ENCODE results near the gene TMEM263.
"Not testable (repeated sequence)": the region's sequence is repeated elsewhere in the genome, so short reads cannot be mapped to it uniquely, and the experiment has no call there.

The TMEM263 gene

GRCh38 chr12:106987846-106988245 lies 32.1 kb downstream of the TMEM263 start:
- FAIRE-seq: no peak

DNA sequence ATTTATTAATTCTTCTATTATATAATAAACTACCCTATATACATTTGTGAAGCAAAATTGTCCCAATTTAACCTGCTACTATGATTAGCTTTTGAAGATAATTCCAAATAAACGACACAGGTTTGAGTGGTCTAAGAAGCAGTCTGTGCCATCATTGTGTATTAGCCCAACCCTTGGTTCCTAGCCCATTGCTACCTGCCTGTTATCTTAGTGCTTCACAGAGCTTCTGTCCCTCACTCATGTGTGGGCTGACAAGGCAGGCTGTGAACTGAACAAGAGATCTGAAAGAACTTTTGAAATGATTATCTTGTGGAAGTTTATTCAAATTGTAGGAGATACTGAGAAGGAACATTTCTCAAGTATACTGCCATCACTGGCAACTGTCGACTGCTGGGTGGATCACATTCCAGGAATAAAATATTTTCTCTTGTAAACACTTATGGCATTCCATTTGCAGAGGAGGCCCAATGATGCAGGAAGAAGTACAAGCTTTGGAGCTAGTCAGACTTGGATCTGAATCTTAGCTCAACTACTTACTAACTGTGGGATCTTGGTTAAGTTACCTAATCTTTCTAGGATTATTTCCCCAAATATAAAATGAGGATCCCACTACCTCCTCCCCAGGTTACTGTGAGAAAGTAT lies 39.0 kb downstream of the TMEM263 start:
- FAIRE-seq: no peak

DNA sequence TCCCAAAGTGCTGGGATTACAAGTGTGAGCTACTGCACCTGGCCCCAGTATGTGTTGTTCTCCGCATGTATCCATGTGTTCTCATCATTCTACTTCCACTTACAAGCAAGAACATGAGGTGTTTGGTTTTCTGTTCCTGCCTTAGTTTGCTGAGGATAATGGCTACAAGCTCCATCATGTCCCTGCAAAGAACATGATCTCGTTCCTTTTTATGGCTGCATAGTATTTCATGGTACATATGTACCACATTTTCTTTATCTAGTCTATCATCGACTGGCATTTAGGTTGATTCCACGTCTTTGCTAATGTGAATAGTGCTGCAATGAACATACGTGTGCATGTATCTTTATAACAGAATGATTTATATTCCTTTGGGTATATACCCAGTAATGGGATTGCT lies 40.4 kb downstream of the TMEM263 start:
- FAIRE-seq: not testable (repeated sequence)

GRCh38 chr12:106997916-106998315 lies 42.2 kb downstream of the TMEM263 start:
- FAIRE-seq: no peak

GRCh38 chr12:106999446-106999845 lies 43.7 kb downstream of the TMEM263 start:
- FAIRE-seq: no peak

- not testable (repeated sequence) for FAIRE-seq
These were observed 47.0 kb downstream of the TMEM263 start for GRCh38 chr12:107002665-107003064.

GRCh38 chr12:107007411-107007810 lies 51.7 kb downstream of the TMEM263 start:
- no peak for FAIRE-seq

DNA sequence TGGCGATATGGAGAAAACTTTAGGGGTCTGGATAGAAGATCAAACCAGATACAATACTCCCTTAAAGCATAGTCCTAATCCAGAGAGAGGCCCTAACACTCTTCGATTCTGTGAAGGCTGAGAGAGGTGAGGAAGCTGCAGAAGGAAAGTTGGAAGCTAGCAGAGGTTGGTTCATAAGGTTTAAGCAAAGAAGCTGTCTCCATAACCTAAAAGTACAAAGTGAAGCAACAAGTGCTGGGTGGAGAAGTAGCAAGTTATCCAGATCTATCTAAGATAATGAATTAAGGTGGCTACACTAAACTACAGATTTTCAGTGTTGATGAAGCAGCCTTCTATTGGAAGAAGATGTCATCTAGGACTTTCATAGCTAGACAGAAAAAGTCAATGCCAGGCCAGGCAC lies 55.8 kb downstream of the TMEM263 start:
- no peak for FAIRE-seq

DNA sequence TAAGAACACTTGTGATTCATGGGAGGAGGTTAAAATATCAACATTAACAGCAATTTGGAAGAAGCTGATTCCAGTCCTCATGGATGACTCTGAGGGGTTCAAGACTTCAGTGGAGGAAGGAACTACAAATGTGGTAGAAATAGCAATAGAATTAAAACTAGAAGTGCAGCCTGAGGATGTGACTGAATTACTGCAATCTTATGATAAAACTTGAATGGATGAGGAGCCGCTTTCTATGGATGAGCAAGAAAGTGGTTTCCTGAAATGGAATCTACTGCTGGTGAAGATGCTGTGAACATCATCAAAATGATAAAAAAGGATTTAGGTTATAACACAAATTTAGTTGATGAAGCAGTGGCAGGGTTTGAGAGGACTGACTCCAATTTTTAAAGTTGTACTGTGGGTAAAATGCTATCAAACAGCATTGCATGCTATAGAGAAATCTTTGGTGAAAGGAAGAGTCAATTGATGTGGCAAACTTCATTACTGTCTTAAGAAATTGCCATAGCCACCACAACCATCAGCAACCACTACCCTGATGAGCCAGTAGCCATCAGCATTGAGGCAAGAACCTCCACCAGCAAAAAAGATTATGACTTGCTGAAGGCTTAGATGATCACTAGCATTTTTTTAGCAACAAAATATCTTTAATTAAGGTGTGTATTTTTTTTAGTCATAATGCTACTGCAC lies 57.2 kb downstream of the TMEM263 start:
- FAIRE-seq: peak; percentile 9

GRCh38 chr12:107014055-107014454 lies 58.3 kb downstream of the TMEM263 start:
- no peak for FAIRE-seq

- no peak for FAIRE-seq
These were observed 61.3 kb downstream of the TMEM263 start for GRCh38 chr12:107017042-107017441.

- no peak for FAIRE-seq
These were observed 63.8 kb downstream of the TMEM263 start for GRCh38 chr12:107019546-107019945.
